Measurements from ENCODE around the gene USP26. TPM values are rescaled to one million over a fixed set of nuclear protein-coding genes. Genes with fewer than 3 reads are reported as not detected.
"Not testable (repeated sequence)": the region's sequence is repeated elsewhere in the genome, so short reads cannot be mapped to it uniquely, and the experiment has no call there.

The USP26 gene
- total RNA-seq, 1 donor from 2014 or later, result not detected

DNA sequence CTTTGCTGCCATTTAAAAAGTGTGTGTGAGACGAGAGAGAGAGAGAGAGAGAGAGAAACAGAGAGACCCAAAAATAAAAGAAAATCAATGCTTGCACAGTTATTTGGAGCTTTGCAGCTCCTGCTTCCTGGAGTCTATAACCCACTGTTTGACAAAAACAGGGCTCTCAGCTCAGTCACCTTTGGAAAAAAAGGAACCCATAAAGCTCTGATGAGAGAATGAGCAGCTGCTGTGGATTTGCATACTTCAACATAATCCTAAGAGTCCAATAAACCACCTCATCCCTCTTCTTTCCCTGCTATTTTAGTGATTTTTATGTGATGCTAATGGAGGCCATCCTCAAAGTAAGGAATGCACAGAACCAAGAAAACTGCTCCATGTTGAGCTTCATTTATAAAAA lies 50.3 kb downstream of the USP26 start:
- TF ChIP-seq, protein P1, sequence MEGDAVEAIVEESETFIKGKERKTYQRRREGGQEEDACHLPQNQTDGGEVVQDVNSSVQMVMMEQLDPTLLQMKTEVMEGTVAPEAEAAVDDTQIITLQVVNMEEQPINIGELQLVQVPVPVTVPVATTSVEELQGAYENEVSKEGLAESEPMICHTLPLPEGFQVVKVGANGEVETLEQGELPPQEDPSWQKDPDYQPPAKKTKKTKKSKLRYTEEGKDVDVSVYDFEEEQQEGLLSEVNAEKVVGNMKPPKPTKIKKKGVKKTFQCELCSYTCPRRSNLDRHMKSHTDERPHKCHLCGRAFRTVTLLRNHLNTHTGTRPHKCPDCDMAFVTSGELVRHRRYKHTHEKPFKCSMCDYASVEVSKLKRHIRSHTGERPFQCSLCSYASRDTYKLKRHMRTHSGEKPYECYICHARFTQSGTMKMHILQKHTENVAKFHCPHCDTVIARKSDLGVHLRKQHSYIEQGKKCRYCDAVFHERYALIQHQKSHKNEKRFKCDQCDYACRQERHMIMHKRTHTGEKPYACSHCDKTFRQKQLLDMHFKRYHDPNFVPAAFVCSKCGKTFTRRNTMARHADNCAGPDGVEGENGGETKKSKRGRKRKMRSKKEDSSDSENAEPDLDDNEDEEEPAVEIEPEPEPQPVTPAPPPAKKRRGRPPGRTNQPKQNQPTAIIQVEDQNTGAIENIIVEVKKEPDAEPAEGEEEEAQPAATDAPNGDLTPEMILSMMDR (IDR thresholded peaks at IDR 0.05; ENCODE audit: insufficient read depth, low read length, severe bottlenecking), result no peak
- FAIRE-seq, result no peak
- Histone ChIP-seq H3K4me3 (ENCODE audit: low read depth, low read length) (no peak overlapping the region), H3K36me3 (ENCODE audit: control insufficient read depth, insufficient read depth, low read length) (no peaks in the 10 kb centered on the region), H3K27me3 (ENCODE audit: control insufficient read depth, insufficient read depth, low read length) (no peaks in the 10 kb centered on the region)
- no peak for DNase-seq (ENCODE audit: low read depth)

DNA sequence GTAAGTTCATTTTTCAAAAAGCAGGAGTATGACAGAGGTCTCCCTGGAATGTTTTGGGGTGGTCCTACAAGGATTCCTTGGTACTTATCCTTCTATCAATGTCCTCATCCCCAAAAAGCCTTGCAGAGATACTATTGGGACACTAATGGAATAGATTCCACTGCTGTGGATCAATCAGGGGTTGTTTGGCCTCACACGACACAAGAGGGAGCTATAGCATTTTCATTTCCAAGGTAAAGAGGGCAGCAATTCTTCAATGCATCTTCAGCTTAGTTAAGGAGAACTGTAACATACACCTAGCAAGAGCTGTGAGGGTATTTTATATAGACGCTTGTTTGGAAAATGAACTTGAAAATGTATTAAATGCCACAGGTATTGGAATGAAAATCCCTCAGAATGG lies 50.9 kb downstream of the USP26 start:
- FAIRE-seq (no peak), DNase-seq (ENCODE audit: low read depth) (peak; percentile 32)
- TF ChIP-seq, protein P1 (IDR thresholded peaks at IDR 0.05; ENCODE audit: insufficient read depth, low read length, severe bottlenecking), result peak; percentile 45
- no peak overlapping the region for H3K4me3 ChIP-seq (ENCODE audit: low read depth, low read length)
- no peaks in the 10 kb centered on the region for H3K36me3 ChIP-seq (ENCODE audit: control insufficient read depth, insufficient read depth, low read length)
- H3K27me3 ChIP-seq (ENCODE audit: control insufficient read depth, insufficient read depth, low read length), result no peaks in the 10 kb centered on the region

DNA sequence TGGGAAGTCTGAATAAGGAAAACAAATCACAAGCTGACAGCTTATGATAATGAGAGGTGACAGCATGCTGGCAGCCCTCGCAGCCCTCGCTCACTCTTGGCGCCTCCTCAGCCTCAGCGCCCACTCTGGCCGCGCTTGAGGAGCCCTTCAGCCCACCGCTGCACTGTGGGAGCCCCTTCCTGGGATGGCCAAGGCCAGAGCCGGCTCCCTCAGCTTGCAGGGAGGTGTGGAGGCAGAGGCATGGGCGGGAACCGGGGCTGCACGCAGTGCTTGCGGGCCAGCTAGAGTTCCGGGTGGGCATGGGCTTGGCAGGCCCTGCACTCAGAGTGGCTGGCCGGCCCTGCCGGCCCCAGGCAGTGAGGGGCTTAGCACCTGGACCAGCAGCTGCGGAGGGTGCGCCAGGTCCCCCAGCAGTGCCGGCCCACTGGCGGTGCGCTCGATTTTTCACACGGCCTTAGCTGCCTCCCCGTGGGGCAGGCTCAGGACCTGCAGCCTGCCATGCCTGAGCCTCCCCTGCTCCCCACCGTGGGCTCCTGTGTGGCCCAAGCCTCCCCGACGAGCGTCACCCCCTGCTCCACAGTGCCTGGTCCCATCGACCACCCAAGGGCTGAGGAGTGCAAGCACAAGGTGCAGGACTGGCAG lies 52.6 kb downstream of the USP26 start:
- not testable (repeated sequence) for H3K27me3 ChIP-seq (ENCODE audit: control insufficient read depth, insufficient read depth, low read length); FAIRE-seq; H3K36me3 ChIP-seq (ENCODE audit: control insufficient read depth, insufficient read depth, low read length); H3K4me3 ChIP-seq (ENCODE audit: low read depth, low read length); DNase-seq (ENCODE audit: low read depth)

DNA sequence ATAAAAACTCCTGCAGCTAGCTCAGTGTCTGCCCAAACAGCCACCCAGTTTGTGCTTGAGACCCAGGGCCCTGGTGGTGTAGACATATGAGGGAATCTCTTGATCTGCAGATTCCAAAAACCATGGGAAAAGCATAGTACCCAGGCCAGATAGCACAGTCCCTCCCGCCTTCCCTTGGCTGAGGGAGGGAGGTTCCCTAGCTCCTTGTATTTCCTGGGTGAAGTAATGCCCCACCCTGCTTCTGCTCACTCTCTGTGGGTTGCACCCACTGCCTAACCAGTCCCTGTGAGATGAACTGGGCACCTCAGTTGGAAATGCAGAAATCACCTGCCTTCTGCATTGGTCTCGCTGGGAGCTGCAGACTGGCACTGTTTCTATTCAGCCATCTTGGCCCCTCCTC lies 54.6 kb downstream of the USP26 start:
- no peaks in the 10 kb centered on the region for H3K36me3 ChIP-seq (ENCODE audit: control insufficient read depth, insufficient read depth, low read length)
- TF ChIP-seq, protein P1 (IDR thresholded peaks at IDR 0.05; ENCODE audit: insufficient read depth, low read length, severe bottlenecking), result no peak
- FAIRE-seq, result no peak

DNA sequence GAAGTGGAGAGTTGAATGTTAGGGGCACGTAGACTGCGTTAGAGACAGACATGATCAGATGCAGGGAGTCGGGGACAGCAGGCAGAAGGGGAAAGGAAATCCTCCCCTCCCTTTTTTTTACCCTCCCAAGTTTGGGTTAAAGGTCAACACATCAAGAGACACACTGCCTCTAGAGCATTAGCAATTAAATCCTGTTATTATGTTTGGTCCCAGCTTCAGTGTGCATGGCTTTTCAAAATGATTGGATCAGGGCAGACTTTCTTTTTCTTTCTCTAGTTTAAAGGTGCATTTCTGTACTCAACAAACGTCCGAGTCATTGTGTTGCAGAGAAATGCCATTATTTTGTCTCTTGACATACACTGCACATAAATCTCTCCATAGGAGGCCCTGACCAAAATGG lies 63.9 kb downstream of the USP26 start:
- no peaks in the 10 kb centered on the region for H3K27me3 ChIP-seq (ENCODE audit: control insufficient read depth, insufficient read depth, low read length)
- no peak for DNase-seq (ENCODE audit: low read depth)
- no peaks in the 10 kb centered on the region for H3K36me3 ChIP-seq (ENCODE audit: control insufficient read depth, insufficient read depth, low read length)
- TF ChIP-seq, protein P1 (IDR thresholded peaks at IDR 0.05; ENCODE audit: insufficient read depth, low read length, severe bottlenecking), result no peak
- no peak overlapping the region for H3K4me3 ChIP-seq (ENCODE audit: low read depth, low read length)
- no peak for FAIRE-seq

More for the DNA sequence above, 54.6 kb downstream of the USP26 start:
- Histone ChIP-seq H3K4me3 (ENCODE audit: low read depth, low read length) (no peak overlapping the region), H3K27me3 (ENCODE audit: control insufficient read depth, insufficient read depth, low read length) (no peaks in the 10 kb centered on the region)
- no peak for DNase-seq (ENCODE audit: low read depth)

DNA sequence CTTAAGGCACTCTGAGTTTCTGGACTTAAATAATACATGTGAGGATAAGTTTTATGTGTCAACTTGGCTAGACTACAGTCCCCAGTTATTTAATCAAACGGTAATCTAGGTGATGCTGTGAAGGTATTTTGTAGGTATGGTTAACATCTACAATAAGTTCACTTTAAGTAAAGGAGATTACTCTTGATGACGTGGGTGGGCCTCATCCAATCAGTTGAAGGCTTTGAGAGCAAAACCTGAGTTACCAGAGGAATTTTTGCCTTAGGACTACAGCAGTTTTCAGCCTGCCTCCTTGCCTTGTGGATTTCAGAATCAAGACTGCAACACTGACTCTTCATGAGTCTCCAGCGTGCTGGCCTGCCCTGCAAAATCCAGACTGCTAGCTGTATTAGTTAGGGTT lies 78.7 kb downstream of the USP26 start:
- Histone ChIP-seq H3K4me3 (ENCODE audit: low read depth, low read length) (no peak overlapping the region), H3K36me3 (ENCODE audit: control insufficient read depth, insufficient read depth, low read length) (no peaks in the 10 kb centered on the region), H3K27me3 (ENCODE audit: control insufficient read depth, insufficient read depth, low read length) (no peaks in the 10 kb centered on the region)
- FAIRE-seq (no peak), DNase-seq (ENCODE audit: low read depth) (no peak)
- TF ChIP-seq, protein P1 (IDR thresholded peaks at IDR 0.05; ENCODE audit: insufficient read depth, low read length, severe bottlenecking), result no peak

Measured in bronchial epithelial cell (primary cell).